ENCODE data around the gene CDCP1.

- TF ChIP-seq POLR2A (IDR thresholded peaks at IDR 0.05) = no peak
- TF ChIP-seq CTCF (IDR thresholded peaks at IDR 0.05) = no peak
These were observed 34.7 kb upstream of the CDCP1 start for GRCh38 chr3:45180899-45181298.
